K562 (cell line): ENCODE results near the gene LTBP4. TPM values are rescaled to one million over a fixed set of nuclear protein-coding genes. Genes with fewer than 3 reads are reported as not detected.

Experiments used
- ATAC-seq: fragments of 200-7000 bp; cut with Tn5 transposase; 3 replicates; pipeline ENCODE4 v1.9.1; 2020; ENCODE audit warnings: moderate library complexity
- BruUV-seq: library from RNA; stranded (reverse); fragments of 400-500 nt; replicated peaks from 2 replicates; lab custom pipeline; 2021; lab: Mats Ljungman, UMichigan
- CTCF ChIA-PET: fragments of 300-600 bp; formaldehyde crosslinking; extraction: SDS; loops from one replicate; lab custom pipeline; 2021; ENCODE audit warnings: low intra/inter-chr PET ratio; lab: Yijun Ruan, JAX
- POLR2A ChIA-PET: fragments of 300-600, 350-650 bp; sonication (Branson Sonifier 250); formaldehyde crosslinking; extraction: SDS; loops from one replicate; lab custom pipeline; 2021; ENCODE audit warnings: antibody characterized with exemption, inconsistent platforms; lab: Yijun Ruan, JAX
- DNase-seq, 4 experiments: peaks; one replicate each; pipeline versions ENCODE4 v3.0.0 to v3.0.0-alpha.2; 2011 to 2018; ENCODE audit warnings: low spot score in 3 of 4, mixed read lengths in 3 of 4; ENCODE audit errors: extremely low read depth in 1 of 4
- FAIRE-seq: peaks from 2 replicates; lab custom pipeline; 2011; peaks lifted over from hg19 to GRCh38; lab: Jason Lieb, UNC
- H2AFZ ChIP-seq: 2 replicates; pipeline ENCODE4 v1.6.0; 2011; ENCODE audit warnings: low read depth, low read length, control low read depth, inconsistent platforms
- H3K27ac ChIP-seq: fragments of 200-600 bp; 3 replicates; pipeline ENCODE4 v1.8.0; 2011; ENCODE audit warnings: low read depth, mild to moderate bottlenecking, control low read depth, inconsistent platforms, low read length, moderate library complexity, mixed read lengths; ENCODE audit errors: extremely low read depth
- H3K27me3 ChIP-seq, 2 experiments: fragments of 300-600 bp in 1 of 2; 2 replicates in 1 of 2; 3 replicates in 1 of 2; pipeline versions ENCODE4 v1.6.0 to v1.8.0; 2011; ENCODE audit warnings: inconsistent platforms in 2 of 2, low read length in 2 of 2, mild to moderate bottlenecking in 1 of 2, mixed read lengths in 1 of 2, moderate library complexity in 1 of 2; ENCODE audit not compliant: control insufficient read depth in 2 of 2, insufficient read depth in 2 of 2
- H3K36me3 ChIP-seq: fragments of 300-600 bp; 3 replicates; pipeline ENCODE4 v1.8.0; 2011; ENCODE audit warnings: mild to moderate bottlenecking, low read length, inconsistent platforms; ENCODE audit not compliant: control insufficient read depth, insufficient read depth
- H3K4me1 ChIP-seq, 2 experiments: fragments of 200-600 bp in 1 of 2; replicated peaks in 1 of 2; 2 replicates in 1 of 2; 3 replicates in 1 of 2; pipeline versions ENCODE4 v1.5.1 to v1.8.0; 2011; ENCODE audit warnings: inconsistent platforms in 2 of 2, low read length in 2 of 2, mild to moderate bottlenecking in 1 of 2, mixed read lengths in 1 of 2, moderate library complexity in 1 of 2; ENCODE audit not compliant: control insufficient read depth in 2 of 2, insufficient read depth in 2 of 2
- H3K4me2 ChIP-seq: 2 replicates; pipeline ENCODE4 v1.6.1; 2011; ENCODE audit warnings: low read length, control low read depth, inconsistent platforms, mixed read lengths; ENCODE audit not compliant: insufficient read depth
- H3K4me3 ChIP-seq: fragments of 200-600 bp; sonication (generic), shearing (Covaris generic); 2 replicates; pipeline ENCODE4 v1.5.1; 2016; ENCODE audit warnings: control low read depth, inconsistent platforms
- H3K79me2 ChIP-seq: fragments of 200-600 bp; 3 replicates; pipeline ENCODE4 v1.8.0; 2011; ENCODE audit warnings: low read length, inconsistent platforms; ENCODE audit not compliant: control insufficient read depth, insufficient read depth
- H3K9ac ChIP-seq, 2 experiments: 2 replicates each; pipeline versions ENCODE4 v1.6.0 to v1.6.1; 2011; ENCODE audit warnings: low read depth in 2 of 2, low read length in 2 of 2, control low read depth in 1 of 2, inconsistent platforms in 1 of 2, mild to moderate bottlenecking in 1 of 2, mixed read lengths in 1 of 2; ENCODE audit not compliant: insufficient read depth in 1 of 2
- H3K9me1 ChIP-seq: one replicate; pipeline ENCODE4 v1.6.0; 2011; ENCODE audit warnings: inconsistent platforms, mild to moderate bottlenecking, low read length, moderate library complexity; ENCODE audit not compliant: control insufficient read depth, insufficient read depth
- H3K9me3 ChIP-seq: replicated peaks from 2 replicates; pipeline ENCODE4 v1.5.1; 2011; ENCODE audit warnings: low read depth, low read length, inconsistent platforms; ENCODE audit not compliant: control insufficient read depth, insufficient read depth
- H4K20me1 ChIP-seq: replicated peaks from 2 replicates; pipeline ENCODE4 v1.6.1; 2011; ENCODE audit warnings: low read length, inconsistent platforms, mixed read lengths; ENCODE audit not compliant: control insufficient read depth, insufficient read depth
- ADNP ChIP-seq: fragments of 200-800 bp; sonication (Bioruptor generic); IDR thresholded peaks from 2 replicates; pipeline ENCODE4 v1.6.1; 2016; ENCODE audit warnings: missing genetic modification characterization, missing compliant biosample characterization
- BCOR ChIP-seq: fragments of 450-650 bp; IDR thresholded peaks from 2 replicates; pipeline ENCODE4 v1.6.1; 2016
- CHCHD3 ChIP-seq: fragments of 250-450 bp; sonication (Bioruptor Pico); IDR thresholded peaks from 2 replicates; pipeline ENCODE4 v2.1.2; 2022; ENCODE audit warnings: mild to moderate bottlenecking
- HDAC1 ChIP-seq, 2 experiments: fragments of 450-650 bp; IDR thresholded peaks; 2 replicates each; pipeline ENCODE4 v1.6.1; 2016 to 2017; ENCODE audit warnings: inconsistent platforms in 1 of 2, mild to moderate bottlenecking in 1 of 2, moderate library complexity in 1 of 2
- HDAC2 ChIP-seq: fragments of 450-650 bp; IDR thresholded peaks from 2 replicates; pipeline ENCODE4 v1.6.1; 2016; ENCODE audit warnings: mild to moderate bottlenecking
- NFE2 ChIP-seq: IDR thresholded peaks from 2 replicates; pipeline ENCODE4 v1.6.1; 2014; ENCODE audit warnings: antibody characterized with exemption, low read depth
- NR4A1 ChIP-seq, 2 experiments: fragments of 250-450 bp in 1 of 2; fragments of 450-650 bp in 1 of 2; sonication (Bioruptor Pico) in 1 of 2; IDR thresholded peaks; 2 replicates each; pipeline versions ENCODE4 v1.4.0 to v1.6.1; 2016 to 2020; ENCODE audit warnings: mild to moderate bottlenecking in 2 of 2, missing compliant biosample characterization in 1 of 2, missing genetic modification characterization in 1 of 2, moderate library complexity in 1 of 2
- PHF20 ChIP-seq: fragments of 450-650 bp; IDR thresholded peaks from 2 replicates; pipeline ENCODE4 v1.6.1; 2018; ENCODE audit not compliant: partially characterized antibody
- PTBP1 ChIP-seq: fragments of 200-400 bp; formaldehyde crosslinking; IDR thresholded peaks from 2 replicates; pipeline ENCODE4 v1.6.1; 2017; ENCODE audit warnings: low read depth, low read length
- RERE ChIP-seq: sonication (generic); formaldehyde crosslinking; IDR thresholded peaks from 2 replicates; pipeline ENCODE4 v1.8.0; 2023; ENCODE audit warnings: missing genetic modification reagents, mild to moderate bottlenecking, borderline replicate concordance
- SMARCA5 ChIP-seq: fragments of 450-650 bp; IDR thresholded peaks from 2 replicates; pipeline ENCODE4 v1.6.1; 2016
- ZNF766 ChIP-seq: fragments of 200-800 bp; sonication (Bioruptor generic); conservative IDR thresholded peaks from 2 replicates; pipeline ENCODE4 v1.6.1; 2016; ENCODE audit warnings: missing genetic modification characterization, missing compliant biosample characterization
- WGBS: fragments of 100-300 bp; shearing (Covaris generic); methylation state at CpG from one replicate; pipeline ENCODE4 v1.1.6; 2016; ENCODE audit warnings: low coverage, mixed read lengths; ENCODE audit not compliant: insufficient coverage; ENCODE audit errors: missing lambda C conversion rate; 5-methylcytosine and 5-hydroxymethylcytosine counted together
- in situ Hi-C: fragments of 300-500 bp; cut with MboI; formaldehyde crosslinking; loops from 4 replicates; pipeline ENCODE4 v1.15.0; 2018; ENCODE audit warnings: inconsistent platforms, mixed read lengths
- intact Hi-C: fragments of 100-400 bp; cut with micrococcal nuclease; formaldehyde crosslinking; loops from 2 replicates; pipeline ENCODE4 v1.14.2; 2022
- polyA plus RNA-seq, 8 experiments: library from polyadenylated mRNA; depleted of rRNA in 4 of 8; stranded (reverse) in 5 of 8; unstranded in 3 of 8; fragments of >200 nt; fragmentation: Nextera tagmentation in 2 of 8; fragmentation: Illumina TruSeq in 1 of 8; extraction: Ambion mirVana in 2 of 8; extraction: Trizol in 1 of 8; gene quantifications; 2 replicates each; pipeline versions ENCODE4 v1.2.1 to v1.2.3, GENCODE V29; 2011 to 2014; ENCODE audit warnings: inconsistent platforms in 1 of 8, missing spikeins in 1 of 8
- total RNA-seq, 7 experiments: library from RNA; depleted of rRNA in 6 of 7; stranded (reverse); fragments of >200 nt in 6 of 7; fragmentation: Illumina TruSeq in 2 of 7; extraction: Trizol in 2 of 7; gene quantifications; 2 replicates each; pipeline versions ENCODE4 v1.2.1 to v1.2.3, GENCODE V29; 2011 to 2021; ENCODE audit warnings: low replicate concordance in 1 of 7
- TF ChIP-seq, protein P1 (sequence below): fragments of 450-650 bp; IDR thresholded peaks from 2 replicates; pipeline ENCODE4 v1.6.1; 2016; ENCODE audit warnings: antibody characterized with exemption

Gene LTBP4
- total and polyA plus RNA-seq, 9 of the 15 experiments (the other 6 are each of a cell fraction or from before 2014, with no cell fraction given): 0.35 to 160 (median 31.6) TPM

- peak overlapping the region; percentile 89 for H3K4me2 ChIP-seq
- BruUV-seq: no TSS peak
- peaks cover 47 to 88% of the 10 kb centered on the region in 2 experiments for H3K4me1 ChIP-seq
- no peaks in the 10 kb centered on the region for H3K27me3 ChIP-seq
- H3K79me2 ChIP-seq: peaks cover 23% of the 10 kb centered on the region
- H3K4me3 ChIP-seq: no peak overlapping the region
- ATAC-seq (no peak), DNase-seq (no peak), FAIRE-seq (no peak)
- H4K20me1 ChIP-seq: peaks cover 6% of the 10 kb centered on the region; the same call in 1 of the 2 replicates
- peak overlapping the region; percentile 39; the same call in 1 of the 3 replicates for H3K27ac ChIP-seq
- 9% methylated on average over 15 of the region's 15 CpGs for whole genome bisulfite sequencing
- peaks cover 4% of the 10 kb centered on the region for H3K9me1 ChIP-seq
- in situ Hi-C loops: no loop called here
- ChIA-PET POLR2A (interaction anchor here (0.6 to 0.9 kb wide), 2 partner anchors 74 to 134 kb away, joined by 3 read pairs; no protein-coding TSS in a partner anchor), CTCF (interaction anchor here (0.7 to 2.3 kb wide), 4 partner anchors 29 to 135 kb away, joined by 3 to 7 read pairs (median 6); no protein-coding TSS in a partner anchor)
- intact Hi-C loops: loop anchor here (1.0 to 2.0 kb wide), 3 partner anchors 50 to 135 kb away; no protein-coding TSS in a partner anchor
- 0 out of 2 replicates have a peak overlapping the region, but pooled peaks have one; percentile 5 for H2AFZ ChIP-seq
- H3K9ac ChIP-seq: peak overlapping the region in 1 of 2 experiments; percentile 76; a peak in 1 of 4 replicates
- H3K9me3 ChIP-seq: no peaks in the 10 kb centered on the region
- peaks cover 7% of the 10 kb centered on the region; the same call in 1 of the 3 replicates for H3K36me3 ChIP-seq
- TF ChIP-seq PTBP1: 0 out of 2 replicates have a peak, but pooled peaks have one; percentile 68
- TF ChIP-seq ZNF766 (CRISPR knock-in tag): peak; percentile 55; the same call in 1 of the 2 replicates
- no peak for TF ChIP-seq NFE2
- TF ChIP-seq RERE (CRISPR knock-in tag): 0 out of 2 replicates have a peak, but pooled peaks have one; percentile 66
- TF ChIP-seq BCOR: peak; percentile 99
- no peak for TF ChIP-seq NR4A1 (CRISPR knock-in tag; IDR thresholded peaks at IDR 0.05)
- TF ChIP-seq NR4A1 (tag; IDR thresholded peaks at IDR 0.05): 0 out of 2 replicates have a peak, but pooled peaks have one; percentile 38
- TF ChIP-seq HDAC1 (IDR thresholded peaks at IDR 0.05): peak in 1 of 2 experiments; percentile 90; a peak in 1 of 4 replicates
- TF ChIP-seq HDAC2: peak; percentile 97
- peak; percentile 75 for TF ChIP-seq PHF20
- peak; percentile 100 for TF ChIP-seq ADNP (tag)
- TF ChIP-seq, protein P1, sequence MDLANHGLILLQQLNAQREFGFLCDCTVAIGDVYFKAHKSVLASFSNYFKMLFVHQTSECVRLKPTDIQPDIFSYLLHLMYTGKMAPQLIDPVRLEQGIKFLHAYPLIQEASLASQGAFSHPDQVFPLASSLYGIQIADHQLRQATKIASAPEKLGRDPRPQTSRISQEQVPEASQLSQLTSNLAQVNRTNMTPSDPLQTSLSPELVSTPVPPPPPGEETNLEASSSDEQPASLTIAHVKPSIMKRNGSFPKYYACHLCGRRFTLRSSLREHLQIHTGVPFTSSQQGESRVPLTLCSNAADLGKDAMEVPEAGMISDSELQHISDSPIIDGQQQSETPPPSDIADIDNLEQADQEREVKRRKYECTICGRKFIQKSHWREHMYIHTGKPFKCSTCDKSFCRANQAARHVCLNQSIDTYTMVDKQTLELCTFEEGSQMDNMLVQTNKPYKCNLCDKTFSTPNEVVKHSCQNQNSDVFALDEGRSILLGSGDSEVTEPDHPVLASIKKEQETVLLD: no peak
- peak; percentile 95 for TF ChIP-seq SMARCA5
- no peak for TF ChIP-seq CHCHD3 (CRISPR knock-in tag)
Measured at GRCh38 chr19:40598918-40599307, 2.3 kb upstream of the LTBP4 start.
